ENCODE data around the gene C12orf54. TPM values are rescaled to one million over a fixed set of nuclear protein-coding genes. Genes with fewer than 3 reads are reported as not detected.
"Not testable (repeated sequence)": the region's sequence is repeated elsewhere in the genome, so short reads cannot be mapped to it uniquely, and the experiment has no call there.

The C12orf54 gene
- total RNA-seq, 4 donors from 2014 or later = 0.99 to 2.0 (median 1.5) TPM; not detected in 1

- intact Hi-C loops (cut with DNase I) = no loop called here
- Histone ChIP-seq H3K4me3 (no peak overlapping the region), H3K4me1 (peaks cover 0 to 8% (median 0%) of the 10 kb centered on the region in 3 donors), H3K9me3 (no peaks in the 10 kb centered on the region), H3K27ac (no peak overlapping the region), H3K36me3 (no peaks in the 10 kb centered on the region), H3K27me3 (no peaks in the 10 kb centered on the region)
- DNase-seq = no peak
- TF ChIP-seq POLR2A (IDR thresholded peaks at IDR 0.05) (no peak), CTCF (IDR thresholded peaks at IDR 0.05) (no peak)
- WGBS, 2 donors = 17 to 55% methylated on average over 1 of the region's 1 CpG
Observed at GRCh38 chr12:48510111-48510510, 27.8 kb downstream of the C12orf54 start.

GRCh38 chr12:48512855-48513254 lies 30.6 kb downstream of the C12orf54 start:
- H3K27me3 ChIP-seq = no peaks in the 10 kb centered on the region
- peaks cover 0 to 8% (median 0%) of the 10 kb centered on the region in 3 donors for H3K4me1 ChIP-seq
- H3K36me3 ChIP-seq = no peaks in the 10 kb centered on the region
- no peaks in the 10 kb centered on the region for H3K9me3 ChIP-seq
- intact Hi-C loops (cut with DNase I) = no loop called here
- no peak for DNase-seq
- no peak overlapping the region for H3K27ac ChIP-seq
- TF ChIP-seq CTCF (IDR thresholded peaks at IDR 0.05) (no peak), POLR2A (IDR thresholded peaks at IDR 0.05) (no peak)
- no peak overlapping the region for H3K4me3 ChIP-seq
- WGBS, 2 donors = 44 to 46% methylated on average over 2 of the region's 2 CpGs

- H3K27ac ChIP-seq = no peak overlapping the region
- no peaks in the 10 kb centered on the region for H3K9me3 ChIP-seq
- H3K27me3 ChIP-seq = no peaks in the 10 kb centered on the region
- H3K4me1 ChIP-seq = peaks cover 0 to 7% (median 0%) of the 10 kb centered on the region in 3 donors
- no peaks in the 10 kb centered on the region for H3K36me3 ChIP-seq
- intact Hi-C loops (cut with DNase I) = no loop called here
- DNase-seq = no peak
- no peak overlapping the region for H3K4me3 ChIP-seq
- 75 to 82% methylated on average over 1 of the region's 1 CpG for WGBS, 2 donors
- TF ChIP-seq CTCF (IDR thresholded peaks at IDR 0.05) (no peak), POLR2A (IDR thresholded peaks at IDR 0.05) (no peak)
Observed at GRCh38 chr12:48514728-48515127, 32.4 kb downstream of the C12orf54 start.

- H3K4me1 ChIP-seq; DNase-seq; H3K27ac ChIP-seq; H3K9me3 ChIP-seq; H3K27me3 ChIP-seq; intact Hi-C loops (cut with DNase I); H3K4me3 ChIP-seq; H3K36me3 ChIP-seq: not testable (repeated sequence)
- no CpG with 5 or more reads among the region's 24 CpGs for WGBS, 2 donors
Observed at GRCh38 chr12:48520381-48520780, 38.1 kb downstream of the C12orf54 start.

- WGBS, 2 donors = 84 to 89% methylated on average over 5 of the region's 5 CpGs
Observed at GRCh38 chr12:48525332-48525731, 43.0 kb downstream of the C12orf54 start, which contains the start of gene OR8S1. Gene OR8S1 (plus strand): TSS chr12:48525632. CDS start chr12:48525632, 0 bp downstream.

More at GRCh38 chr12:48525332-48525731, 43.0 kb downstream of the C12orf54 start, which contains the start of gene OR8S1:
- no peak within 1 kb of the TSS for H3K4me3 ChIP-seq
- no peaks in the 10 kb centered on the region for H3K27me3 ChIP-seq
- H3K27ac ChIP-seq = no peak within 1 kb of the TSS
- no peaks in the 10 kb centered on the region for H3K4me1 ChIP-seq
- no peaks in the 10 kb centered on the region for H3K9me3 ChIP-seq
- TF ChIP-seq CTCF (IDR thresholded peaks at IDR 0.05) = no peak
- TF ChIP-seq POLR2A (IDR thresholded peaks at IDR 0.05) = no peak
- intact Hi-C loops (cut with DNase I) = no loop called here
- no peaks in the 10 kb centered on the region for H3K36me3 ChIP-seq
- DNase-seq = no peak

Measured in esophagus squamous epithelium (tissue), 5 donors.